Stimulated activated CD4-positive, alpha-beta T cell treated with anti-CD3 and anti-CD28 coated beads, Interleukin-15, amount 100 ng/mL, for 48 hours (primary cell): ENCODE measurements around the gene DLGAP4.
"Not testable (repeated sequence)": the region's sequence is repeated elsewhere in the genome, so short reads cannot be mapped to it uniquely, and the experiment has no call there.

Source experiments
- DNase-seq, 2 donors: peaks; one replicate each; pipeline ENCODE4 v3.0.0-alpha.2; 2020; ENCODE audit warnings: low read depth in 2 of 2

The DLGAP4 gene

GRCh38 chr20:36475054-36475453 lies 168.9 kb downstream of the DLGAP4 start:
- not testable (repeated sequence) for DNase-seq

- DNase-seq, result no peak
Measured at GRCh38 chr20:36477475-36477874, 171.3 kb downstream of the DLGAP4 start.

GRCh38 chr20:36478137-36478905 lies 172.2 kb downstream of the DLGAP4 start:
- DNase-seq, result no peak

GRCh38 chr20:36479938-36480337 lies 173.8 kb downstream of the DLGAP4 start:
- no peak for DNase-seq

- DNase-seq, result no peak
Measured at GRCh38 chr20:36480456-36481048, 174.4 kb downstream of the DLGAP4 start.

GRCh38 chr20:36481380-36482043 lies 175.4 kb downstream of the DLGAP4 start:
- no peak for DNase-seq

GRCh38 chr20:36482044-36482473 lies 175.9 kb downstream of the DLGAP4 start:
- no peak for DNase-seq

- no peak for DNase-seq
Measured at GRCh38 chr20:36483209-36483918, 177.2 kb downstream of the DLGAP4 start.

GRCh38 chr20:36483919-36484808 lies 178.0 kb downstream of the DLGAP4 start:
- no peak for DNase-seq

GRCh38 chr20:36485286-36485685 lies 179.1 kb downstream of the DLGAP4 start:
- no peak for DNase-seq

- DNase-seq, result no peak
Measured at GRCh38 chr20:36487069-36487468, 180.9 kb downstream of the DLGAP4 start.

- DNase-seq, result no peak
Measured at GRCh38 chr20:36490191-36490590, 184.1 kb downstream of the DLGAP4 start.

- DNase-seq, result peak; percentile 11 to 43
Measured at GRCh38 chr20:36491901-36492617, 185.9 kb downstream of the DLGAP4 start.

GRCh38 chr20:36493051-36493800 lies 187.1 kb downstream of the DLGAP4 start:
- DNase-seq, result no peak

- no peak for DNase-seq
Measured at GRCh38 chr20:36493801-36494114, 187.6 kb downstream of the DLGAP4 start.

- DNase-seq, result no peak
Measured at GRCh38 chr20:36496707-36497669, 190.8 kb downstream of the DLGAP4 start.

GRCh38 chr20:36497856-36498255 lies 191.7 kb downstream of the DLGAP4 start:
- no peak for DNase-seq

GRCh38 chr20:36498386-36499179 lies 192.4 kb downstream of the DLGAP4 start:
- DNase-seq, result no peak
